Measurements from ENCODE around the gene DUS2. TPM values are rescaled to one million over a fixed set of nuclear protein-coding genes. Genes with fewer than 3 reads are reported as not detected.
"Not testable (repeated sequence)": the region's sequence is repeated elsewhere in the genome, so short reads cannot be mapped to it uniquely, and the experiment has no call there.

The DUS2 gene
- total and polyA plus RNA-seq, 2 donors, result 11.1 to 12.2 TPM

DNA sequence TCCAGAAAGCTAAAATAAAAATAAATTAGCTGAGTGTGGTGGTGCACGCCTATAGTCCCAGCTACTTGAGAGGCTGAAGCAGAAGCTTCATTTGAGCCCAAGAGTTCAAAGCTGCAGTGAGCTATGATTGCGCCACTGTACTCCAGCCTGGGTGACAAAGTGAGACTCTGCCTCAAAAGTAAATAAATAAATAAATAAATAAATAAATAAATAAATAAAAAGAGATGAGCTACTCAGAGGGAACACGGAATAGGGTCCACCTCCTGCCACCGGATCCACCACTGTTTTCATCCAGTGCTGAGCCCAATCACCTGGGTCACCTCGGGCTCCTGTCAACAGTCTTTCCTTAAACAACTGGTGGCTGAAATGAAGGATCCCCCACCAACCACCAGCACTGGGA is 36.1 kb upstream of the DUS2 start:
- Histone ChIP-seq H3K36me3 (ENCODE audit: control insufficient read depth in 2 of 2, insufficient read depth in 2 of 2, low read length in 1 of 2) (no peaks in the 10 kb centered on the region), H3K27ac (ENCODE audit: low read depth in 1 of 2, low read length in 1 of 2) (no peak overlapping the region), H3K27me3 (ENCODE audit: control insufficient read depth in 2 of 2, insufficient read depth in 1 of 2, low read length in 1 of 2) (no peaks in the 10 kb centered on the region), H3K4me3 (ENCODE audit: low read length in 2 of 2) (no peak overlapping the region), H3K9me3 (ENCODE audit: control insufficient read depth in 2 of 2, insufficient read depth in 1 of 2, low read length in 1 of 2) (peaks cover 0 to 4% of the 10 kb centered on the region in 2 donors), H3K4me1 (ENCODE audit: control insufficient read depth in 2 of 2, insufficient read depth in 2 of 2, low read length in 2 of 2) (peaks cover 7 to 19% of the 10 kb centered on the region in 2 donors)
- 95% methylated on average over 5 of the region's 5 CpGs for WGBS
- DNase-seq (ENCODE audit: low read depth in 6 of 9, low spot score in 9 of 9), result no peak

DNA sequence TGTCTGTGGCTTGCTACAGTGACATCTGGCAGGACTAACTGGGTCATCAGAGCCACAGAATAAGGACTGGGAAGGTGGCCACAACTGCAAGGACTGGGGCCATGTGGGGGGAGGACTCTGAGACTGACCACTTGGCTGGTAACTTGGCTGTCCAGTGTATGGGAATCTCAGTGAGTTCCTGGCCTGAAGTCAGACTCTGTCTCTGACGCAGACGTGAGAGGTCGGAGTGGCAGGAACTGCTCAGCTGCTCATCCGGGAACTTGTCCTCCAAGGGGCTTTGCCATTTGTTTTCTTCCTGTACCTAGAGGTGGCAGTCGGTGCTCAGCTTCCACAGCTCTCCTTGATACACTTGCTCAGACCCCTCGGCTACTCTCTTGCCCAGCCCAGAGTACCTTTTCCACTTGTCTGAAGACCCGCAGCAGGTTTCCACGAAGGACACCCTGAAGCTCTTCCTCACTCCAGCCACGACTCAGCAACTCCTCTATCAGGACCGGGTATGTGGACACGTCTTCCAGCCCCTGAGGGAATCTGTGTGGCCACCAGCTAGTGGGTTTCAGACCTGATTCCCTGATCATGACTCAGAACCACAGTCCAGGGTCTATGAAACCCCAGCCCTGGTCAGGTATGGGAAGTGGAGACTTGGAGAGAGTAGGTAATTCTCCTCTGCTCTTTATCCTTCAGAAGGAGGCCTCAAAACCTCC is 35.5 kb upstream of the DUS2 start:
- Histone ChIP-seq H3K27ac (ENCODE audit: low read depth in 1 of 2, low read length in 1 of 2) (no peak overlapping the region), H3K4me1 (ENCODE audit: control insufficient read depth in 2 of 2, insufficient read depth in 2 of 2, low read length in 2 of 2) (peaks cover 7 to 20% of the 10 kb centered on the region in 2 donors)

DNA sequence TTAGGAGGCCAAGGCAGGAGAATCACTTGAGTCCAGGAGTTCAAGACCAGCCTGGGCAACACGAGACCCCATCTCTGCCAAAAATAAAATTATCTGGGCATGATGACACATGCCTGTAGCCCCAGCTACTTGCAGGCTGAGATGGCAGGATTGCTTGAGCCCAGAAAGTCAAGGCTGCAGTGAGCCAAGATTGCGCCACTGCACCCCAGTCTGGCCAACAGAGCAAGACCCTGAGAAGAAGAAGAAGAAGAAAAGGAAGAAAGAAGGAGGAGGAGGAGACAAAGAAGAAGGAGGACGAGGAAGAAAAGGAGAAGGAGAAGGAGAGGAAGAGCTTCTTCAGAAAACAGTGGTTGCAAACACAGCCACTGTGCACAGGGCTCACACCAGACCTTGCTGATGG is 34.4 kb upstream of the DUS2 start:
- no peaks in the 10 kb centered on the region for H3K36me3 ChIP-seq (ENCODE audit: control insufficient read depth in 2 of 2, insufficient read depth in 2 of 2, low read length in 1 of 2)
- no peak for DNase-seq (ENCODE audit: low read depth in 6 of 9, low spot score in 9 of 9)
- no peak overlapping the region for H3K27ac ChIP-seq (ENCODE audit: low read depth in 1 of 2, low read length in 1 of 2)
- H3K4me3 ChIP-seq (ENCODE audit: low read length in 2 of 2), result no peak overlapping the region
- H3K9me3 ChIP-seq (ENCODE audit: control insufficient read depth in 2 of 2, insufficient read depth in 1 of 2, low read length in 1 of 2), result no peaks in the 10 kb centered on the region
- H3K4me1 ChIP-seq (ENCODE audit: control insufficient read depth in 2 of 2, insufficient read depth in 2 of 2, low read length in 2 of 2), result peaks cover 15 to 25% of the 10 kb centered on the region in 2 donors
- 88% methylated on average over 3 of the region's 3 CpGs for WGBS
- no peaks in the 10 kb centered on the region for H3K27me3 ChIP-seq (ENCODE audit: control insufficient read depth in 2 of 2, insufficient read depth in 1 of 2, low read length in 1 of 2)

More for the DNA sequence above, 35.5 kb upstream of the DUS2 start:
- Histone ChIP-seq H3K36me3 (ENCODE audit: control insufficient read depth in 2 of 2, insufficient read depth in 2 of 2, low read length in 1 of 2) (no peaks in the 10 kb centered on the region), H3K9me3 (ENCODE audit: control insufficient read depth in 2 of 2, insufficient read depth in 1 of 2, low read length in 1 of 2) (peaks cover 0 to 4% of the 10 kb centered on the region in 2 donors), H3K27me3 (ENCODE audit: control insufficient read depth in 2 of 2, insufficient read depth in 1 of 2, low read length in 1 of 2) (no peaks in the 10 kb centered on the region), H3K4me3 (ENCODE audit: low read length in 2 of 2) (no peak overlapping the region)
- DNase-seq (ENCODE audit: low read depth in 6 of 9, low spot score in 9 of 9), result no peak
- WGBS, result 93% methylated on average over 11 of the region's 11 CpGs

DNA sequence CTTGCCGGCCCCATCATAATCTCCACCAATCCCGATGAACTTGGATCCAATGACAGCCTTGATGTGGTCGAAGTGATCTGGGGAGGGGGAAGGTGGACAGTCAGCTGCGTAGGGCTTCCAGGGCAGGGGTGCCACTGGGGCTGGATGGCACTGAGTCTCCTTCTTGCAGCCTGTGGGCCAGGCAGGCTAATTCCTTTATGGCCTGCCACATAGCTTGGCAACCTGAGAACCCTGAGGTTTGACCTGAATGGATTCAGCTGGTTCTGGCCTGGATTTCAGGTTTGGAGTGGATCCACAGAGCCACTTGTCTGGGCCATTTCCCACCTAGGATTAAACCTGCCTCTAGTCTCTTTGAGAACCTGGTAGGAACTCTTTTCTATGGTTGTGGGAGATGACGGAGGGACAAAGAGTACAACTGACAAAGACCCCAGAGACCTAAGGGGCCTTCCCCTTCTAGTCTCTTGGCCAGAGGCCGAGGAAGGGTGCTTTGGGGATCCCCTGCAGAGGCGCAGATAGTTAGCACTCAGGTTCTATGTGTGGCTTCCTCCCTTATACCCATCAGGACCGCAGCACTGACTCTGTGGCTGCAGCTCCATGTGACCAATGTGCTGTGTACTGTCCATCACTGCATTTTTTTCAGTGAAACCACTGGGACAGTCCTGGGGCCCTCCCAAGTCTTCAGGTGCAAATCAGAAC is 33.6 kb upstream of the DUS2 start:
- H3K4me1 ChIP-seq (ENCODE audit: control insufficient read depth in 2 of 2, insufficient read depth in 2 of 2, low read length in 2 of 2), result peaks cover 13 to 25% of the 10 kb centered on the region in 2 donors
- H3K27ac ChIP-seq (ENCODE audit: low read depth in 1 of 2, low read length in 1 of 2), result no peak overlapping the region
- H3K27me3 ChIP-seq (ENCODE audit: control insufficient read depth in 2 of 2, insufficient read depth in 1 of 2, low read length in 1 of 2), result no peaks in the 10 kb centered on the region
- DNase-seq (ENCODE audit: low read depth in 6 of 9, low spot score in 9 of 9), result no peak
- no peak overlapping the region for H3K4me3 ChIP-seq (ENCODE audit: low read length in 2 of 2)
- H3K36me3 ChIP-seq (ENCODE audit: control insufficient read depth in 2 of 2, insufficient read depth in 2 of 2, low read length in 1 of 2), result no peaks in the 10 kb centered on the region
- no peaks in the 10 kb centered on the region for H3K9me3 ChIP-seq (ENCODE audit: control insufficient read depth in 2 of 2, insufficient read depth in 1 of 2, low read length in 1 of 2)
- 96% methylated on average over 8 of the region's 8 CpGs for WGBS

DNA sequence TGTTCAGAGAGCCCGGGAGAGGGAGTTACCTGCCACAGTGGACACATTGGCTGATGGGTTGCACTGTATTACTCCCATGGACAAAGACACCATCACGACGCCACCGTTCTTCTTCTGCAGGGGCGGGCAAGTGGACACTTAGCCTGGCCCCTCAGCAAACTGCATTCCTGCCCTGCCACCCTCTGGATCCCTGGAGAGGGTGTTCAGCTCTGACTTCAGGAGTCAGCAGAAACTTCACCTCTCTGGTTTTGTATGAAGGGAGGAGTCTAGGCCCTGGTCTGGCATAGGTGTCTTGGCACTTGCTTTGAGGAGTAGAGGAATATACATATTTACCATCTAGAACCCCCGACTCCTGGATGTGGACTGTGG is 33.1 kb upstream of the DUS2 start:
- Histone ChIP-seq H3K27me3 (ENCODE audit: control insufficient read depth in 2 of 2, insufficient read depth in 1 of 2, low read length in 1 of 2) (no peaks in the 10 kb centered on the region), H3K36me3 (ENCODE audit: control insufficient read depth in 2 of 2, insufficient read depth in 2 of 2, low read length in 1 of 2) (no peaks in the 10 kb centered on the region), H3K4me3 (ENCODE audit: low read length in 2 of 2) (no peak overlapping the region), H3K27ac (ENCODE audit: low read depth in 1 of 2, low read length in 1 of 2) (no peak overlapping the region), H3K4me1 (ENCODE audit: control insufficient read depth in 2 of 2, insufficient read depth in 2 of 2, low read length in 2 of 2) (peaks cover 13 to 20% of the 10 kb centered on the region in 2 donors), H3K9me3 (ENCODE audit: control insufficient read depth in 2 of 2, insufficient read depth in 1 of 2, low read length in 1 of 2) (no peaks in the 10 kb centered on the region)
- 99% methylated on average over 6 of the region's 6 CpGs for WGBS
- DNase-seq (ENCODE audit: low read depth in 6 of 9, low spot score in 9 of 9), result no peak

DNA sequence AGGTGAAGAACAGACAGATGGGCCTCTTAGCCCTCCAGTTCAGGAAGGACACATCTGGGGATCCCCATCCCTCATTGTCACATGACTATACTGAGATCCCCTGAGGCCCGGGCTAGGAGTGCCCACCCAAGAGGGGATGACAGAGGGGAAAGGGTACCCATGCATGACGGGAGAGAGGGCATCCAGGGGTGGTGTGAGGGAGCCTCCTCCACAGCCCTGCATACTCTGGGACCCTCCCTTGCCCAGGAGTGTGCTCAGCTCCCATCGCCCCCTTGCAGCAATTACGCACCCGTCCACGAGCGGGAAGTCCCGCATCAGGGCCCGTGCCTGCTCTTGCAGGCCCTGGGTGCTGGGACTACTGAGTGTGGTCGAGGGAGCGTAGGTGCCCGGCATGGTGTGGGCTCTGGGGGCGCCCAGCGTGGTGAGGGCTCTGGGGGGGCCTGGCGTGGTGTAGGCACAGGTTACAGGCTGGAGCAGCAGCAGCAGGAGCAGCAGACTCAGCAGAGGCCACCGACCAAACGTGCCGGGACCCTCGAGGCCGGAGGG is 30.4 kb upstream of the DUS2 start:
- Histone ChIP-seq H3K4me3 (ENCODE audit: low read length in 2 of 2) (peak overlapping the region in 1 of 2 donors; percentile 46), H3K27me3 (ENCODE audit: control insufficient read depth in 2 of 2, insufficient read depth in 1 of 2, low read length in 1 of 2) (no peaks in the 10 kb centered on the region), H3K27ac (ENCODE audit: low read depth in 1 of 2, low read length in 1 of 2) (no peak overlapping the region), H3K4me1 (ENCODE audit: control insufficient read depth in 2 of 2, insufficient read depth in 2 of 2, low read length in 2 of 2) (peaks cover 13 to 22% of the 10 kb centered on the region in 2 donors), H3K36me3 (ENCODE audit: control insufficient read depth in 2 of 2, insufficient read depth in 2 of 2, low read length in 1 of 2) (no peaks in the 10 kb centered on the region), H3K9me3 (ENCODE audit: control insufficient read depth in 2 of 2, insufficient read depth in 1 of 2, low read length in 1 of 2) (peaks cover 0 to 5% of the 10 kb centered on the region in 2 donors)
- WGBS, result 90% methylated on average over 20 of the region's 20 CpGs
- DNase-seq (ENCODE audit: low read depth in 6 of 9, low spot score in 9 of 9), result no peak

DNA sequence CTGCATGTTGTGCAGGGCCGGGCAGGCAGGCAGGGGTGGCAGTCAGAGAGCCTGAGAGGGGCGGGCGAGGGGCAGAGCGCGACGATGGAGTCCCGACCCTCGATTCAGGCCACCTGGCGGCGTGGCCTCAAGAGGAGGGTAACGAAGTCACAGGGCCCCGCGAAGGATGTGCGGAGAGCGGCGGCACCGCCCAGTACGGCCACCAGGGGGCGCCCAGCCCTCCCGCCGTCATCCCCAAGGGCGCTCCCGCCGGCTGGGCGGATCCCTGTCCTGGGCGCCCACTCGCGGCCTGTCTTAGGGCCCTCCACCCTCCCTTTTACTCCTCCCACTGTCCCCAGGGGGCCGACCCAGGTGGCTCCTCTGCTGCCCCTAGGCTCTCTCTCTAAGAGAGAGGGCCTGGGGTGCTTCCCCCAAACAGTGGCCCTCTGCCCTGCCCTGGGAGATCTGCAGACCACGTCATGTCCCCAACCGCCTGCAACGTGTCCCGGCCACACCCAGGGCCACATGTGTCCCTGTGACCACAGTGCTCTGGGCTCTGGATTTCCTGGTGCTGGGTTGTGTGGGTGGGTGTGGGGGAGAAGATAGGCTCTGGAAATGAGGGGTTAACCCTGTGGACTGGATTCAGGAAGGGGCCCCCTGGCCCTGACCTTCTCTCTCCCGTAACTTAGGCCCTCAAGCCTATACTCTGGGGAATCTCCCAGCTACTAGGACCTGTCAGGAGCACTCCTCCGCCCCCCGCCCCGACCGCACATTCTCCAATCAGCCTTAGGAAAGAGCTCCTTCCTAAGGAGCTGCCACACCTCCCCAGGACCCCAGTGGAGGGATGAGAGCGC is 29.7 kb upstream of the DUS2 start:
- 7% methylated on average over 39 of the region's 39 CpGs for WGBS
- DNase-seq (ENCODE audit: low read depth in 6 of 9, low spot score in 9 of 9), result peak in 7 of 9 donors; percentile 60 to 87 (median 79)
- H3K9me3 ChIP-seq (ENCODE audit: control insufficient read depth in 2 of 2, insufficient read depth in 1 of 2, low read length in 1 of 2), result peaks cover 0 to 11% of the 10 kb centered on the region in 2 donors

DNA sequence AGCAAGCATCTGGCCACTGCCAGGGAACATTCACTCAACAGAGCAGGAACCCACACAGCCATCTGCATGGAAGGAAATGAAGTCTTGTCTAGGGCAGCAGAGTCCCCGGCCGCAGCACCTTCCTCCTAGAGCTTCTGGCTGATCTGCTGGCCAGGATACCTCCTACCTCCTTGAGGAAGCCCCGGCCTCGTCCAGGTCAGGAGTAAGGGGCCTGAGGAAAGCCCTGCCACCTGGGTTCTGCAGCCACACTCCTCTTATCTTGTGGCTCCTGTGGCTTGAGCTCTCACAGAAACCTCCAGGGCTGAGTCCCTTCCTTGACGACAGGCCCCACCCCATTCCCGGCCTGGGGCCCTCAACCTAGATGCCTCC is 29.1 kb upstream of the DUS2 start:
- not testable (repeated sequence) for H3K27me3 ChIP-seq (ENCODE audit: control insufficient read depth in 2 of 2, insufficient read depth in 1 of 2, low read length in 1 of 2); H3K36me3 ChIP-seq (ENCODE audit: control insufficient read depth in 2 of 2, insufficient read depth in 2 of 2, low read length in 1 of 2)
- DNase-seq (ENCODE audit: low read depth in 6 of 9, low spot score in 9 of 9), result peak in 1 of 9 donors; percentile 31
- Histone ChIP-seq H3K4me3 (ENCODE audit: low read length in 2 of 2) (peak overlapping the region in 1 of 2 donors; percentile 46), H3K9me3 (ENCODE audit: control insufficient read depth in 2 of 2, insufficient read depth in 1 of 2, low read length in 1 of 2) (peaks cover 0 to 15% of the 10 kb centered on the region in 2 donors), H3K27ac (ENCODE audit: low read depth in 1 of 2, low read length in 1 of 2) (peak overlapping the region; percentile 33 to 71), H3K4me1 (ENCODE audit: control insufficient read depth in 2 of 2, insufficient read depth in 2 of 2, low read length in 2 of 2) (peaks cover 13 to 31% of the 10 kb centered on the region in 2 donors)
- WGBS, result 12% methylated on average over 5 of the region's 6 CpGs

More for the DNA sequence above, 29.7 kb upstream of the DUS2 start:
- no peaks in the 10 kb centered on the region for H3K27me3 ChIP-seq (ENCODE audit: control insufficient read depth in 2 of 2, insufficient read depth in 1 of 2, low read length in 1 of 2)
- H3K27ac ChIP-seq (ENCODE audit: low read depth in 1 of 2, low read length in 1 of 2), result peak overlapping the region in 1 of 2 donors; percentile 71
- H3K4me3 ChIP-seq (ENCODE audit: low read length in 2 of 2), result peak overlapping the region; percentile 28 to 46
- H3K36me3 ChIP-seq (ENCODE audit: control insufficient read depth in 2 of 2, insufficient read depth in 2 of 2, low read length in 1 of 2), result no peaks in the 10 kb centered on the region
- peaks cover 13 to 25% of the 10 kb centered on the region in 2 donors for H3K4me1 ChIP-seq (ENCODE audit: control insufficient read depth in 2 of 2, insufficient read depth in 2 of 2, low read length in 2 of 2)
